DND-41 (cell line): ENCODE results near the gene DCUN1D3.

Source experiments
- CTCF ChIP-seq: IDR thresholded peaks from 2 replicates; pipeline ENCODE4 v1.5.1; 2012; ENCODE audit warnings: borderline replicate concordance, low read length, moderate library complexity, mild to moderate bottlenecking; ENCODE audit not compliant: poor library complexity, severe bottlenecking; ENCODE audit errors: extremely low read depth
- EZH2 ChIP-seq: IDR thresholded peaks from 3 replicates; pipeline ENCODE4 v1.6.1; 2012; ENCODE audit warnings: borderline replicate concordance, low read depth, mild to moderate bottlenecking, moderate library complexity, low read length, inconsistent platforms; ENCODE audit not compliant: severe bottlenecking

GRCh38 chr16:20844054-20844453, 56.1 kb downstream of the DCUN1D3 start:
- no peak for TF ChIP-seq CTCF
- TF ChIP-seq EZH2: no peak
